ENCODE results near the gene MAGEA8.
"Not testable (repeated sequence)": the region's sequence is repeated elsewhere in the genome, so short reads cannot be mapped to it uniquely, and the experiment has no call there.

MAGEA8 gene

GRCh38 chrX:149933547-149933946 lies 52.6 kb downstream of the MAGEA8 start:
- DNase-seq; in situ Hi-C loops (cut with HindIII; ENCODE audit: low pct_ligation_motif_present, low pct_unique_long_range_greater_than_20kb, low sequenced_read_pairs): not testable (repeated sequence)
